ENCODE measurements around the gene PLA2G2F. TPM values are rescaled to one million over a fixed set of nuclear protein-coding genes. Genes with fewer than 3 reads are reported as not detected.
A peak's percentile ranks its signal among the peaks of the same experiment; 100 is the strongest.

The PLA2G2F gene
- total and polyA plus RNA-seq, 9 of the 15 experiments (the other 6 are each of a cell fraction or from before 2014, with no cell fraction given), result not detected

- TF ChIP-seq GTF3C2 (IDR thresholded peaks at IDR 0.05; ENCODE audit: borderline replicate concordance, extremely low read depth, insufficient read length) (no peak), USF1 (CRISPR knock-in tag; IDR thresholded peaks at IDR 0.05) (no peak), CXXC5 (CRISPR knock-in tag; IDR thresholded peaks at IDR 0.05) (0 out of 2 replicates have a peak, but pooled peaks have one; percentile 12), PRMT5 (CRISPR knock-in tag; IDR thresholded peaks at IDR 0.05) (no peak), ATF6 (CRISPR knock-in tag; IDR thresholded peaks at IDR 0.05) (no peak), NR3C1 (CRISPR knock-in tag; IDR thresholded peaks at IDR 0.05) (no peak), ZNF655 (CRISPR knock-in tag; IDR thresholded peaks at IDR 0.05) (no peak), PBX2 (CRISPR knock-in tag; IDR thresholded peaks at IDR 0.05; ENCODE audit: low read depth) (no peak), PBX2 (tag; conservative IDR thresholded peaks at IDR 0.05; ENCODE audit: low read depth) (peak; percentile 54), KLF16 (IDR thresholded peaks at IDR 0.05) (peak; percentile 70), SFPQ (IDR thresholded peaks at IDR 0.05; ENCODE audit: low read depth, low read length) (no peak), PPARD (CRISPR knock-in tag; IDR thresholded peaks at IDR 0.05) (no peak), HDAC2 (IDR thresholded peaks at IDR 0.05) (peak; percentile 34; the same call in 1 of the 2 replicates)
Observed at GRCh38 chr1:20187813-20188454, 48.8 kb downstream of the PLA2G2F start (continued).

All from K562 (cell line).